HAP-1 (cell line): ENCODE measurements around the gene FADS1.
A peak's percentile ranks its signal among the peaks of the same experiment; 100 is the strongest.

ENCODE experiments used
- DNase-seq, 2 experiments: peaks; one replicate each; pipeline ENCODE4 v3.0.0-alpha.2; 2016 to 2020; ENCODE audit warnings: low spot score in 2 of 2
- H3K27me3 ChIP-seq: fragments of 250-450 bp; sonication (Bioruptor Pico); 2 replicates; pipeline ENCODE4 v1.5.1; 2020; ENCODE audit warnings: low read depth, mild to moderate bottlenecking, moderate library complexity
- H3K36me3 ChIP-seq: fragments of 250-450 bp; sonication (Bioruptor Pico); replicated peaks from 2 replicates; pipeline ENCODE4 v1.5.1; 2020; ENCODE audit warnings: mild to moderate bottlenecking
- H3K4me1 ChIP-seq: fragments of 250-450 bp; sonication (Bioruptor Pico); 2 replicates; pipeline ENCODE4 v1.5.1; 2020; ENCODE audit warnings: mild to moderate bottlenecking
- H3K4me3 ChIP-seq: fragments of 250-450 bp; sonication (Bioruptor Pico); 2 replicates; pipeline ENCODE4 v1.5.1; 2020; ENCODE audit warnings: mild to moderate bottlenecking, moderate library complexity
- H3K9me3 ChIP-seq: fragments of 250-450 bp; sonication (Bioruptor Pico); 2 replicates; pipeline ENCODE4 v1.5.1; 2020; ENCODE audit warnings: mild to moderate bottlenecking, moderate library complexity
- in situ Hi-C: fragments of 300-500 bp; cut with MboI; formaldehyde crosslinking; loops from 3 replicates; pipeline ENCODE4 v1.14.3; 2020; ENCODE audit warnings: low sequenced_read_pairs, inconsistent platforms, mixed read lengths

FADS1 gene

DNA sequence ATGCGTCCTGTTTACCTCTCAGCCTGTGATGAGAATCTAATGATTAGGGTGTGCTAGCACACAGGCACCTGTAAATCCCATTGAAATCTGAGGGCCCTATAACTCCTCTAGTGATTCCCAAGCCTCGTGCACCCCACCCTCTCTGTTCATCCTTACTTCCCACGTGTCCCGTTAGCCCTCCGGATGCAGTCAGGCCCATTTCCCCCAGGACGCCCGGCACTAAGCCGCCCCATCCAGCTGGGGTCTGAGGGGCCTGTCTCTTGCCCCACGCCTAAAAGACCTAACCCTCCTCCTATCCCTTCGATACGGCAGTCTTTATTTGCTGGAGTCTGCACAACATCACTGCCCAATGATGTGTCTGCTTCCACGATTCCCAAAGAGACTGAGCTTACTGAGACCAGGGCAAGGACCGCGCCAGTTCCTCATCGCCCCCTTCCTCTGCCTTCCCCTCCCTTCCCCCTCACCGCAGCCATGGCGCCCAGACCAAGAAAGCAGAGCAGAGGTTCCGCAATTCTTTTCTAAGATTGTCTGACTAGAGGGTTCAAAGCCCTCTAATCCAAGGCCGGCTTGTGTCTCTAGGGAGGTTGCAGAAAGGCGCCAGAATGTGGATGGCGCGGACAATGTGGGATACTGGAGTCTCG, 10.2 kb upstream of the FADS1 start:
- in situ Hi-C loops: no loop called here
- peaks cover 3% of the 10 kb centered on the region; the same call in 1 of the 2 replicates for H3K36me3 ChIP-seq
- peaks cover 17% of the 10 kb centered on the region for H3K4me1 ChIP-seq
- peak in 1 of 2 experiments; percentile 17 for DNase-seq
- no peaks in the 10 kb centered on the region for H3K9me3 ChIP-seq
- H3K27me3 ChIP-seq: no peaks in the 10 kb centered on the region
- peak overlapping the region; percentile 74 for H3K4me3 ChIP-seq

DNA sequence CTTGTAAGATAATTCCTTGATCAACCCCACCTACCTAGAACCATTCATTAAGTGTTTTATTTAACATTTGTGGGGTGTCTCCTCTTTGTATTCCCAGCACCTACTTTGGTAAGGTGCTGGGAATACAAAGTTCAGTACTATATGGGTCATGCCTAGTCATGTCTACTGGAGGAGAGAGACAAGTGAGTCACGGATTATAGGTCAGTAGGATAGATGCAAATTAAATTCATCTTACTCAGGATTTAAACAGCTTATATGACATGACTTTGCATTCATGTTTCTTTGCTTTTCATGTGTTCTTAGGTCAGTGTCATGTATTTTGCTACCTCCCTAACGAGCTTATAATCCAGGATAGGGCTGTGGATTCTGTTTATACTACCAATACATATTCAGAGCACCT, 3.4 kb upstream of the FADS1 start:
- no peaks in the 10 kb centered on the region; the same call in 1 of the 2 replicates for H3K36me3 ChIP-seq
- H3K27me3 ChIP-seq: no peaks in the 10 kb centered on the region
- no peak overlapping the region for H3K4me3 ChIP-seq
- H3K9me3 ChIP-seq: no peaks in the 10 kb centered on the region
- peak in 1 of 2 experiments; percentile 25 for DNase-seq
- peaks cover 10% of the 10 kb centered on the region for H3K4me1 ChIP-seq
- in situ Hi-C loops: no loop called here

DNA sequence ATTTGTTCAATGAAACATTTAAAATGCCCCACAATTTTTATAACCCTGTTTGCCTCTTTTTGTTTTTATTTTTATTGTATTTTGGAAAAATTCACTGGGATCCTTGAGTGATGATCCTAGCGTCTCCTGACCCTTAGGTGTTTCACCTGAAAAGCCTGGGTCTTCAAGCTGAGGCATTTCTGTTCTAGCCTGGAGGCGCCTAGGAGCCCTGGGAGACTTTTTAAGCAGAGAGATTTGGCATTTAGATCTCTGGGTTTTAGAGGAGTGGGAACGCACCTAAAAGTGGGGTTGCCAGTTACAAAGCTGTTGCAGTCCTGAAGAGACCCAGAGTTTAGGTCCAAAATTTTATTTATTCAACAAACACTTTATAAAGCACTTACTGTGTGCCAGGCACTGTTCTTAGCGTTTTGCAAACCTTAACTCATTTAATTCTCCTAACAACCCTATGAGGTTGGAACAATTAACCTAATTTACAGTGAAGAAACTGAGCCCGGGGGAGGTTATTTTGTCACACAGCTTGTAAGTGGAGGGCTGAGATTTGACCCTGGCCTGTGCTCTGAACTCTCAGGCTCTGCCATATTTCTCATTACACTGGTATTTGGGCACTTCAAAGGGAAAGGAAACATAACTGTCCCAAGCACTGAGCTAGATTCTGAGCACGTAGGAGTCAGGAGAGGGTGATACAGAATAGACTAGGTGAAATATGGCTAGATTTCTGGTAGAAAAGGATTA, 834 bp upstream of the FADS1 start:
- DNase-seq: no peak
- peak overlapping the region; percentile 64 for H3K4me3 ChIP-seq
- in situ Hi-C loops: no loop called here

DNA sequence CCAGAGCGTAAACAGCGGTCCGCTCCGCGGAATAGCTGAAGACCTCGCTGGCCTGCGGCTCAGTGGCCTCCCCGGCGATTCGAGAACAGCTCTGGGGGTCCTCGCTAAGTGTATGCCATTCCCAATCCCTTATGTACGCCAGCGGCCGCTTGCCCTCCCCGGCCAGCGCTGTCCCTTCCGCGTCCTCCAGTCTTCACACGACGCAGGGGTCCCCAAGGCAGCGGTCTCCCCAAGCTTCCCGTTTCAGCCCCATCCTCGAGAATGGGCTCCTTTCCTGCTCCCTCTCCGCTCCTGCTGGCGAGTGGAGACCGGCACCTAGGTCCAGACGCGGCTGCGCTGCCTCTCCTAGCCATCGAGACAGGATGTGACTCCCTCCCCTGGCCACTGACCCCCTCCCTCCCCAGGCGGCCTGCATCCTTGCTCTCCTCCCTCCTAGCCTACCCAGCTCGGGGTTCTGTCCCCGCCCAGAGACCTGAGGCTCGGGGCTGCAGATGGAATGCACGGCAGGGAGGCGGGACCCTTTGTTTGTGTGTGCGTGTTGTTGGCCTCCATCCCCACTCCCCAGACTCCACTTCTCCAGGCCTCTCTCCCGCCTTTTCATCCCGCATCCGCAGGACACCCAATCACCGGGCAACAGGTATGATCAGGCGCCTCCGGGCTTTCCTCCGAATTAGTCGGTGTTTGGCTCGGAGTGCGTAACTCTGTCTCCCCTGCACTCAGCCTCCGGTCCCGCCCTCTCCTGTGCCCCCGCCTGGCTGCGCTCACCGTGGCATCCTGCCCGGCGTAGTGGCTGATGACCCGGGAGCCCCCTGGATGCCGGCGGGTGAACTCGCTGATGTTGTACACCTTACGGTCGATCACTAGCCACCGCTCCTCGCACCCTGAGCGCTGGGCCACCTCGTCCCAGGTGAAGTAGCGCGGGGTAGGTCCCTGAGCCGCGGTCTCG, 740 bp downstream of the FADS1 start:
- Histone ChIP-seq H3K36me3 (peaks cover 25% of the 10 kb centered on the region), H3K4me3 (peak overlapping the region; percentile 64), H3K4me1 (peaks cover 17% of the 10 kb centered on the region), H3K27me3 (no peaks in the 10 kb centered on the region), H3K9me3 (no peaks in the 10 kb centered on the region)
- in situ Hi-C loops: no loop called here
- DNase-seq: peak; percentile 74 to 86

More for the DNA sequence above, 834 bp upstream of the FADS1 start:
- no peaks in the 10 kb centered on the region for H3K27me3 ChIP-seq
- no peaks in the 10 kb centered on the region for H3K9me3 ChIP-seq
- peaks cover 9% of the 10 kb centered on the region for H3K36me3 ChIP-seq
- peaks cover 17% of the 10 kb centered on the region for H3K4me1 ChIP-seq

DNA sequence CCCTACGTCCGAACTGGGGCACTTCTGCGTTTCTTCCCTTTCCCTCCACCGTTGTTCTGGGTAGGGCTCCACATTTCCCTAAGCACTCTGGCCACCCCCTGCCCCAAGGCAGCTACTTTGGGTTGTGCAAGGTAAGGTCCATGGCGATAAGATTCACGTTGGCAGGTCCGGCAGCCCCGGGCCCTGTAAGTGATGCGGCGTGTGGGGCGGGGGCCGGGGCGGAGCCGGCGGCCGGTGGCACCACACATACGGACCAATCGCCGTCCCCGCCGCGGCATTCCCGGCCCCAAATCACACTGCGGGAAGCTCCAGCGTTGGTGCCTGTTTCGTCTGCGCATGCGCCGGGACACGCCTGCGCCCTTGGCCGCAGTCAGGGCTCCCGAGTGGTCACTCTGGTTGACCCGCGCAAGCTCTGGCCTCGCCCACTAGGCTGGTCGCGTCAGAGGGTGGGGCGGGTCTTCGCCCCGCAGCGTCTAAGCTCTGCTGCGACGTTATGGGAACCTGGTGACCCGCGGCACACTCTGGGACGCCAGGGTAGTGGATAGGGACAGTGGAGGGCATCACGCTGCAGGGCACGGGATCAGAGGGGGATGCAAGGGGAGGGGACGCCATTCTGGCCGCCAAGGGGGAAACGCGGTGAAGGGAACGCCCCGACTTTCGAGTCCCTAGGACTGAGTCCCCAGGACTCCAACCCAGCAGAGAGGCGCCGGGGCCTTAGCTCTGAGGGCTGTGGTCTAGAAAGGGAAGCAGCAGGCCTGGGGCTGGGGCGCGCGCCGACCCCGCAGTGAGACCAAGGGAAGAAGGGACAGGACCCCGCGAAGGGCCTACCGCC, 1.6 kb downstream of the FADS1 start:
- Histone ChIP-seq H3K9me3 (no peaks in the 10 kb centered on the region), H3K36me3 (peaks cover 34% of the 10 kb centered on the region), H3K4me3 (peak overlapping the region; percentile 64), H3K27me3 (no peaks in the 10 kb centered on the region), H3K4me1 (peaks cover 13% of the 10 kb centered on the region)
- peak; percentile 93 to 97 for DNase-seq
- in situ Hi-C loops: no loop called here

DNA sequence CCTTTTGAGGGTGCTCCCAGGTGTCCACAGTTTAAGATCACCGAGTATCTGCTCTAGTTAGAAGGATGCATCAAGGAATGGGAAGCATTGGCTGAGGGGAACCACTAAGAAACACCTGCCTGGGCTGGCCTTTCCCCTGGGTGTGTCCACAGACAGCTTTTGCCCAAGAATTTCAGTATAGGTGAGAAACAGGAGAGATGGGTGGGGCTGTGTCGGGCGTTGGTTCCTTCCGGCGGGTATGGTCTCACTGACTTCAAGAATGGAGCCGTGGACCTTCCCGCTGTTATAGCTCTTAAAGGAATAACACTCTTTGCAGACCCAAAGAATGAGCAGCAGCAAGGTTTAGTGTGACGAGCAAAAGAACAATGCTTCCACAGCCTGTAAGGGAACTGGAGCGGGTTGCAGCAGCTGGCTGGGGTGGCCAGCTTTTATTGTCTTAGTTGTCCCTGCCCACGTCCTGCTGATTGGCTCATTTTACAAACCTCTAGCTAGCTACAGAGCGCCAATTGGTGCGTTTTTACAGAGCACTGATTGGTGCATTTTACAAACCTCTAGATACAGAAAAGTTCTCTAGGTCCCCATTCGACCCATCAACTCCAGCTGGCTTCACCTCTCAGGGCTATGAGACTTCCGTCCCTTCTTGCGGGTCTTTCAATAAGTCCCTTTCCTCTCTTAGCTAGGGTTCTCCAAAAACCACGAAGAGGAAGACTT, 2.4 kb downstream of the FADS1 start:
- in situ Hi-C loops: no loop called here
- peak; percentile 32 to 57 for DNase-seq
- Histone ChIP-seq H3K4me3 (peak overlapping the region; percentile 64), H3K4me1 (peaks cover 13% of the 10 kb centered on the region), H3K27me3 (no peaks in the 10 kb centered on the region), H3K9me3 (no peaks in the 10 kb centered on the region), H3K36me3 (peaks cover 41% of the 10 kb centered on the region)

DNA sequence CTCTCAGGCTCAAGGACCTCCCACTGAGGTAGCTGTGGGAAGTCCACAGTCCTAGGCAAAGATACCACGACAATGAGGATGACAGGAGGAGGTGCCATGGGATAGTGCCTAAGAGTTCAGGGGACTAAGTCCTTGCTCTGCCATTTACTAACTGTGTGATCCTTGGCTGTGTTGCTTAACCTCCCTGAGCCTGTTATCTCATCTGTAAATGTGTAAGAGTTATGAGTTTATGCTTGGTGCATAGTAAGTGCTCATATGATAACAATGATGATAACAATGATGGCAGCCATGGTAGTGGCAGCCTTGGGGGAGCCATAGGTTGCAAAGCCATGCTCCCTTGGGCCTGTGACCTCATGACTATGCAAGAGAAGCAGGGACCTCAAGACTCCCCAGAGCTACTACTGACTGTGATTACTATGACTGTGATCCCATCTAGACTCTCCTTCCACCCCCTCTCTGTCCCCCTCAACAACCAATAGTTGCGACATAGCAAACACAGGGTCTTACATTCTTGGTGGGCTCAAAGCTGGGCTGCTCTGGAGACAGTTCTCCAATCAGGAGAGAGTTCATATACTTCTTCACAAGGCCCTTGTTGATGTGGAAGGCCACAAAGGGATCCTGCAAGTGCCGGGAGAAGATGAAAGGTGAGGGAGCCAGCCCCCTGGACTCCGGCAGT, 3.9 kb downstream of the FADS1 start:
- in situ Hi-C loops: no loop called here
- Histone ChIP-seq H3K9me3 (no peaks in the 10 kb centered on the region), H3K36me3 (peaks cover 57% of the 10 kb centered on the region), H3K27me3 (no peaks in the 10 kb centered on the region), H3K4me1 (peaks cover 13% of the 10 kb centered on the region), H3K4me3 (no peak overlapping the region)
- no peak for DNase-seq

DNA sequence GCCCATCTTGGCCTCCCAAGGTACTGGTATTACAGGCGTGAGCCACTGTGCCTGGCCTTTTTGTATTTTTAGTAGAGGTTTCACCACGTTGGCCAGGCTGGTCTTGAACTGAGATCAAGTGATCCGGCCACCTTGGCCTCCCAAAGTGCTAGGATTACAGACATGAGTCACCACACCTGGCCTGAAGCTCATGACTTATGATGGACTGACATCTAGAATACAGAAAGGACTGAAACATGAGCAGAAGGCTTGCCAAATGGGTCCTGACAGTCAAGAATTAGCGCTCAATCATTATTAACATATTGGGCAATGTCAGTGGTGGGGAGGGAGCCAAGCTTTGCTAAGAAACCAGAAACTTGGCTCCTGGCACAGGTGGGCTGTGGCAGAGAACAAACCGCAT, 5.0 kb downstream of the FADS1 start:
- peaks cover 7% of the 10 kb centered on the region for H3K4me1 ChIP-seq
- H3K9me3 ChIP-seq: no peaks in the 10 kb centered on the region
- in situ Hi-C loops: no loop called here
- no peaks in the 10 kb centered on the region for H3K27me3 ChIP-seq
- DNase-seq: no peak
- no peak overlapping the region for H3K4me3 ChIP-seq
- peaks cover 67% of the 10 kb centered on the region for H3K36me3 ChIP-seq

DNA sequence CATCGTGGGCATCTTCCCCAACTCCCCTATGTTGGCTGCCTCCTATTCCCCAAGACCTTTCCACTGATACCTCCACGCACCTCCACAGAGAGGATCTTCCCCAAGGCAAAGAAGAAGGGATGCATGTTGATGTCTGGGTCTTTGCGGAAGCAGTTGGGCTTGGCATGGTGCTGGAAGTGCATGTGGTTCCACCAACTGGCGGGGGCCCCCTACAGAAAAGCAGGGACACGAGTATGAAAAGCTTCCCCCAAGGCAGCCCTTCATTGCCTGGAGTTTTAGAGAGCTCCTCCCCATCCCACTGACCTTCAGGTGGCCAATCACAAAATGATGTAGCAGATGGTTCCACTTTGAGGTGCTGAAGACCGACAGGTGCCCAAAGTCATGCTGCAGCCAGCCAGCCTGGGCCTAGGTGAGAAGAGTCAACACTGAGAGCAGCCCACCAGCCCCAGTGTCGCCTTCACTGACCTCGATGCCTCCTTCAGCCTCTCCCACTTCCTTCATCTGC, 6.1 kb downstream of the FADS1 start:
- Histone ChIP-seq H3K4me3 (no peak overlapping the region), H3K9me3 (no peaks in the 10 kb centered on the region), H3K4me1 (peaks cover 7% of the 10 kb centered on the region), H3K27me3 (no peaks in the 10 kb centered on the region), H3K36me3 (peaks cover 76% of the 10 kb centered on the region)
- no peak for DNase-seq
- in situ Hi-C loops: no loop called here

DNA sequence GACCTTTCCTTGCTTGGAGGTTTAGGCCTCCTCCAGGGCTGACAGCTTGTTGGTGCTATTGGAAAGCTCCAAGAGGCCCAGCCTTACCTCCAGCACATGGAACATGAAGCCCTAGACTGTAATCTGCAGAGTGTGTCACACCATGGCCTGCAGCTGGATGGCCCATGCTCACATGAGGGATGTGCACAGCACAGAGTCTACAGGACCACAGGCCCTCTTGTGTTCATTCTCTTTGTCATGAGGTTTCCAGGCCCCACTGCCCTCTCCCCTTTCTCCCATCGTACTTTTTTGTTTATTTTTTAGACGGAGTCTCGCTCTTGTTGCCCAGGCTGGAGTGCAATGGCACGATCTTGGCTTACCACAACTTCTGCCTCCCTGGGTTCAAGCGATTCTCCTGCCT, 10.0 kb downstream of the FADS1 start:
- Histone ChIP-seq H3K27me3 (no peaks in the 10 kb centered on the region), H3K4me3 (no peak overlapping the region), H3K36me3 (peaks cover 98% of the 10 kb centered on the region), H3K4me1 (no peaks in the 10 kb centered on the region), H3K9me3 (no peaks in the 10 kb centered on the region)
- no peak for DNase-seq
- in situ Hi-C loops: no loop called here

DNA sequence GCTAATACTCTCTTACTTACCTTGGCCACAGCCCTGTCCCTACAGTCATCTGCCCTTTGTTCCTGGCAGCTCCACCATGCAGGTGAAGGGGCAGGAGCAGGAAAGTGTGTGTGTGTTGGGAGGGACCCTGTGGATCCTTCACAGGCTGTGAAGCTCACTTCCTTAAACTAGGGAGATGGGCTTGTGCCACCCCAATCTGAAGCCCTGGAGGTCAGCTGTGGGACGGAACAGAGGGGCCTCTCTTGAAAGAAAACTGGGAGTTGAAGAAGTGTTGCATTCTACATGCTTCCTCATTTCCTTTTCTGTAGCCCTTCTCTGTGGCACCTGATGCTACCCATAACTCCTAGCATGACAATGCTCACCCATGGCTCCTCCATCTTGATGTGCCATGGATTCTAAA, 11.7 kb downstream of the FADS1 start:
- Histone ChIP-seq H3K4me3 (no peak overlapping the region), H3K9me3 (no peaks in the 10 kb centered on the region), H3K27me3 (no peaks in the 10 kb centered on the region), H3K4me1 (no peaks in the 10 kb centered on the region), H3K36me3 (peaks cover 95% of the 10 kb centered on the region)
- DNase-seq: no peak
- in situ Hi-C loops: no loop called here
